GM18511 (cell line): ENCODE data around the gene CD300A.
"Not testable (repeated sequence)": the region's sequence is repeated elsewhere in the genome, so short reads cannot be mapped to it uniquely, and the experiment has no call there.

ENCODE experiments used
- ATAC-seq: cut with Tn5 transposase; IDR thresholded peaks from one replicate; pipeline ENCODE4 v1.9.1; 2021; ENCODE audit warnings: mild to moderate bottlenecking, moderate library complexity; ENCODE audit not compliant: unreplicated experiment

CD300A gene

DNA sequence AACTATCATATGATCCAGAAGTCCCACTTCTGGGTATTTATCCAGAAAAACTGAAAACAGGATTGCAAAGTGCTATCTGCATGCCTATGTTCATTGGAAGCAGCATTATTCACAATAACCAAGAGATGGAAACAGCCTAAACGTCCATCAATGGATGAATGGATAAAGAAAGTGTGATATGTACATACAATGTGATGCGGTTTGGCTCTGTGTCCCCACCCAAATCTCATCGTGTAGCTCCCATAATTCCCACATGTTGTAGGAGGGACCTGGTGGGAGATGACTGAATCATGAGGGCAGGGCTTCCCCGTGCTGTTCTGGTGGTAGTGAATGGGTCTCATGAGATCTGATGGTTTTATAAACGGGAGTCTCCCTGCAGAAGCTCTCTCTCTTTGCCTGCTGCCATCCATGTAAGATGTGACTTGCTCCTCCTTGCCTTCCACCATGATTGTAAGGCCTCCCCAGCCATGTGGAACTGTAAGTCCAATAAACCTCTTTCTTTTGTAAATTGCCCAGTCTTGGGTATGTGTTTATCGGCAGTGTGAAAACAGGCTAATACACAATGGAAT is 52.1 kb downstream of the CD300A start:
- not testable (repeated sequence) for ATAC-seq

DNA sequence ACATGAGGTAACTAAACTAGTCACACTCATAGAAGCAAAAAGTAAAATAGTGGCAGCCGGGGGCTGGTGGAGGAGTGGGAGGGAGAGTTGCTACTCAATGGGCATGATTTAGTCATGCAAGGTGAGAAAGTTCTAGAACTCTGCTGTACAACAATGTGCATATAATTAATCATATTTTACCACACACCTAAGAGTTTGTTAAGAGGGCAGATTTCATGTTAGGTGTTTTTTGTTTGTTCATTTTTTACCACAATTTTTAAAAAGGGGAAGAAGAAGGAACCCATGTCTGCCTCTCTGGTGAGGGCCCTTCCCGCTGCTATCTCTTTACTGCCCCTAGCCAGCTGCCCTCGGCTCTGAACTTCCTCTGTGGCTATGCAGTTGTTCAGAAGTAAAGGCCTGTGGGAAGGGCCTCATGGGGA is 53.6 kb downstream of the CD300A start:
- no peak for ATAC-seq

DNA sequence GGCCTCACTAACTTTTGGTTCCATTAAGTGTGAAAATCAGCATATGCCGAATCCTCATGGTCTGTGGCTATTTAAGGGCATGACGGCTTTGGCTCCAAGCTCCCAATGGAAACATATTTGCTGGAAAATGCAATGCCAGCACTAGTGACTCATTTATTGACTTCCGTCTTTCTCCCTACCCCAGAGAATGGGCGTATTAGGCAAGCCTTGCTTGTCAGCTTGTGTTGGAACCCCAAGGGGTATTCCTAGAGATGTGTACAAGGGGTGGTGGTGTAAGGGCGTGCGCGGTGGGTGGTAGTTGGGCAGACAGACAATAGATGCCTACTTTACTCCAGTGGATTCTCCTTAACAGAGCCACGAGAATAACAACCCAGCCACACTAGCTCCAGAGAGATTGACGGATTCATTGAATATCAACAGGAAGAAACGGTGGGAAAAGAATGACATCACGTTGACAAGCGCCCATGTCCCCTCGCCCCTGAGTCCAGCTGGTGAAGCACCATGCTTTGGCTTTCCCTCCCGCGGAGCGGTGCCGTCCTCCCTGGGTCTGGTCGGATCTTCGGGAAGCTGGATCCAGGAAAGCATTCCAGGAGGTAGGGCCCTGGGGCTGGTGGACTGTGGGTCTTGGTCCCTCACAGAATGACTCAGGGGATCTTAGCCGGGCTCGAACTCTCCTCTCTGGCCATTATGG is 54.5 kb downstream of the CD300A start:
- no peak for ATAC-seq

DNA sequence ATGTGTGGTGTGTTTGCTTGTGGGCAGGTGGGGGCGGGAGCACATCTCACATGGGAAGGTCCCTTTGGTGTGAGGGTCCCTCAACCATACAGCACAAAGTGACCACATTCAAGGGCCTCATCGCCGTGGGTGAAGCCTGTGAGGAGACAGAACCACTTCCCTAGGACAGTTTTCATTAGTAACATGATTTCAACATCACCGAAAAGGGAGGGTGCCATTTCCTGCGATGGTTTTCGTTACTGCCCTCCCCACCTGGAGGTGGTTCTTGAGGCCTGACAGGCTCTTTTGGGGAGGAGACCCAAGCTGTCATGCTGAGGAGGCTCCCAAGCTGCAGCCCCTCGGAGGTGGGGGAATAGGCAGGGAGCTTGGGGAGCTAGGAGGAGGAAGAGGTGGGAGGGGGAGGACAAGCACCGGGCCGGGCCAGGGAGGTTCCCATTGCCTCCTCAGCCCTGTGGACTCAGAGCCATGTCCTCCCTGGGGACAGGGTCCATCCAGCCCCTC is 55.3 kb downstream of the CD300A start:
- no peak for ATAC-seq

GRCh38 chr17:74522381-74523105 is 56.1 kb downstream of the CD300A start:
- ATAC-seq, result no peak

GRCh38 chr17:74523308-74523707 is 56.9 kb downstream of the CD300A start:
- ATAC-seq, result no peak

- no peak for ATAC-seq
These were observed 58.4 kb downstream of the CD300A start for GRCh38 chr17:74524653-74525464.

- ATAC-seq, result no peak
These were observed 59.0 kb downstream of the CD300A start for GRCh38 chr17:74525465-74525725.

DNA sequence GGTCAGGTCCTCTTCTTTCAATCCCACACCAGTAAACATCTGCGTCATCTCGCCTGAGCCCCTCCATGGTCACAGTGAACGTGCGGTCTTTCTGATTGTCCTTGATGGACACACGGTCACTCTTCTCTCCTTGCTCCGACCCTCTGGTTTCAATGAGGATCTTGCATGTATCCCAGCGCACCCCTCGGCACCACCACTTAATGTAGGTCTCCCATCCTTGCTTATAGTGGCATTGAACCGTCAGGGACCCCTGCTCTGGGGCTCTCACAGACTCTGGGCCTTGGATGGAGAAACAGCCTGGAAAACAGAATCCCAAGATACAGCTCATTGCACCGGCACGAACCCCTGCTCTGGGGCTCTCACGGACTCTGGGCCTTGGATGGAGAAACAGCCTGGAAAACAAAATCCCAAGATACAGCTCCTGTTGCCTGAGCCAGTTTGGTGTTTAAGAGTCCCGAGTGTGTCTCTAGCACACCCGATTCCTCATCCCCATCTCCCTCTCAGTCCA is 59.4 kb downstream of the CD300A start:
- ATAC-seq, result no peak

DNA sequence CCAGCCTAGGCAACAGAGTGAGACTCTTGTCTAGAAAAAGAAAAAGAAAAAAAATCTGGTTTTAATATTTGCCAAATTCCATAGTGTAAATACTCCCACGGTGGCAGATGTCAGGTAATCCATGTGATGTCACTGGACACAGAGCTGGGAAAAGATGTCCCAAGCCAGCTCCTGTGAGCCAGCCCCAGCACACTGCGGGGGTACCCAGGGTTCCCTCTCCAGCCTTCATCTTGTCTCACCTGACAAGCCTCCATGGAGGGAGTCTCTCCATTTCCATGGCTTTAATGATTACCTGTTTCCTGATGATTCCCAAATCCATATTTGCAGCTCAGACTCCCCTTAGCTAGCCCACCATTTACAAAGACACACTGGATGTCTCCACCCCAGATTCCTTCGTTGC is 60.2 kb downstream of the CD300A start:
- ATAC-seq, result no peak

DNA sequence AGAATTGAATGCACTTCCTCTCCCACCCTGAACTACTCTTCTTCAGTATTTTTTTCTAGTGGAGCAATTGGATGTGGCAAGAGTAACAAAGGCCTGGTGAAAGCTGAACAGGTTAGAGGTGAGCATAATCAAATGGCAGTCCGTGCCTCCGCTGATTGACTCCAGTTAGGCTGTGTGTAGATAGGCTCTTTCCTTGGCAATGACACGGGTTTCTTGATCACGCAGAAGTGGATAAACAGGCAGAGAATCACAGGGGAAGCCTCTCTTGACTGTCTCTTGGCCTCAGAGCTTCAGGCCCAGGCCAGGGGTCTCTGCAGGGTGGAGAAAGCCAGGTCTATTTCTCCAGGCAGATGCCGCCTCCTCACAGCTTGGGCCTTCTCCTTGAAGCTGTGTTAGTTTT is 60.6 kb downstream of the CD300A start:
- no peak for ATAC-seq

DNA sequence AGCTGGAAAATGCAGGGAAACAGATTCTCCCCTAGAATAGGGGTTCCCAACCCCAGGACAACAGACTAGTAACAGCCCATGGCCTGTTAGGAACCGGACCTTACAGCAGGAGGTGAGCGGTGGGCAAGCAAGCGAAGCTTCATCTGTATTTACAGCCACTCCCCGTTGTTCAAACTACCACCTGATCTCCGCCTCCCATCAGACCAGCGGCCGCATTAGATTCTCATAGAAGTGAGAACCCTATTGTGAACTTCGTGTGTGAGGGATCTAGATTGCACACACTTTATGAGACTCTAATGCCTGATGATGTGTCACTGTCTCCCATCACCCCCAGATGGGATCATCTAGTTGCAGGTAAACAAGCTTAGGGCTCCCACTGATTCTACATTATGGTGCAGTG is 61.3 kb downstream of the CD300A start:
- no peak for ATAC-seq

DNA sequence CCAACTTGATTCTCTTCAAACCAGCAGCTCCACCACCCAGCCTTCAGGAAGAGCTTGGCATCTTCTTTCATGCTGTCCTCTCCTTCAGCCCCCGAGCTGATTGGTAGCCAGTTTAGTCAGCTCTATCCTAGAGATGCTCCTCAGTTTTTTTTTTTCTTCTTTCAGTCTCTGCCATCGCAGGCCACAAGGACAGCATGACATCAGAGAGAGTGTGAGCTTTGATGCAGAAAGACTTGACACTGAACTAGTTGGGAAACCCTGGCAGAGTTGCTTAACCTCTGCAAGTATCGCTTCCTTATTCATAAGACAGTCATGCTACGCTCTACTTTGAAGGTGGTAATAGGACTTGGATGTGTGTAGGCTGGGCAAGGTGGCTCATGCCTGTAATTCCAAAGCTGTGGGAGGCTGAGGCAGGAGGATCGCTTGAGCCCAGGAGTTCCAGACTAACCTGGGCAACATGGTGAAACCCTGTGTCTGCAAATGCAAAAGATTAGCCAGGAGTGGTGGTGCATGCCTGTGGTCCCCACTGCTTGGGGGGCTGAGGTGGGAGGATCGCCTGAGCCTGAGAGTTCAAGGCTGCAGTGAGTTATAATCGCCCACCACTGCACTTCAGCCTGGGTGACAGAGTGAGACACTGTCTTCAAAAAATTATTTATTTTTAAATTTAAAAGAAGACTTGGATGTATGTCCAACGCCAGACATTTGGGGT is 62.2 kb downstream of the CD300A start:
- ATAC-seq, result peak; percentile 91

DNA sequence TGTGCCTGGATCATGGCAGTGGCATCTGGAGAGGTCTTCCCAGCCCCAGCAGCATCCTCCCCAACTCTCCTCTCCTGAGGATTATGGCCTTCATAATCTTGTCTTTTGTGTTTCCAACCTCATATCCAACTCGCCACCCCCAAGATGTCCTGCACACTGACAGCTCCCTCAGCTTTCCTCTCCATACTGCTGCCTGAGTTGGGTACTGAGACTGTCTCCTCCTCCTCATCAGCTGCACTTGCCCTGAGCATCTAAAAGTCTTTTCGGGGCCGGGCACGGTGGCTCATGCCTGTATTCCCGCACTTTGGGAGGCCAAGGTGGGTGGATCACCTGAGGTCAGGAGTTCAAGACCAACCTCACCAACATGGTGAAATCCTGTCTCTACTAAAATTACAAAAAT is 62.8 kb downstream of the CD300A start:
- ATAC-seq, result no peak

GRCh38 chr17:74530831-74531150 is 64.4 kb downstream of the CD300A start:
- ATAC-seq, result no peak

DNA sequence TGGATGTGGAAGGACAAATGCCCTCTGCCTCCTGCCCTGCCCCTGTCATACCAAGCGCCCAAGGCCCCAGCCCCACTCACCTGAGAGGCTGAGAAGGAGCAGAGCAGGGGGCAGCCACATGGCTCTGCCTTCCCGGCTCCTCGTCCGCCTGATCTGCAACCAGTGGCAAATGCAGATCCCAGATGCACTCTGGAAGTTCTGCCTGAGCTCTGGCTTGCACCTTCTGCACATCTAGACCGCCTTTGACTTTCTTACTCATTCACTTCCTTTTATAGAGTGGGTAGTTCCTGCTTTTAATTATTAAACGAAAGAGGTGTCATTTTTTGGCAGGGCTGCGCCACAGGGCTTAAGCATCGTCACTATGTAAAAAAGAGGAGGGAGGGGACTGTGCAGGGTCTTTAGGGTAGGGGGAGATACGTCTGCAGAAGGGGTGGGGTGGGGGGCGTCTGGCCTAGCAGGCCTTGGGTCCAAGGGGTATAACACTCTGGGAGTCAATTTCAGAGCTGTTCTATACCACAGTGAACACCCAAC is 64.9 kb downstream of the CD300A start, which contains the start of gene CD300LB:
Gene CD300LB (minus strand): TSS at position 245 of the 531 bp plus-strand sequence. CDS start 125 bp downstream, at position 120.
- no peak for ATAC-seq

- no peak for ATAC-seq
These were observed 65.7 kb downstream of the CD300A start for GRCh38 chr17:74532115-74532514.
